GM23338 (cell line): Measurements from ENCODE around the gene PCBP3. TPM values are rescaled to one million over a fixed set of nuclear protein-coding genes. Genes with fewer than 3 reads are reported as not detected.

Experiments used
- ATAC-seq: fragments of 200-7000 bp; cut with Tn5 transposase; 3 replicates; pipeline ENCODE4 v1.9.1; 2020
- DNase-seq: peaks from one replicate; pipeline ENCODE4 v3.0.0-alpha.2; 2015; ENCODE audit warnings: low spot score
- H2AFZ ChIP-seq: fragments of 200-600 bp; sonication (generic); 2 replicates; pipeline ENCODE4 v1.8.0; 2016; ENCODE audit warnings: antibody characterized with exemption, mild to moderate bottlenecking, moderate library complexity
- H3F3A ChIP-seq: fragments of 200-600 bp; sonication (generic); replicated peaks from 2 replicates; pipeline ENCODE4 v1.8.0; 2017; ENCODE audit warnings: antibody characterized with exemption, mixed run types, low read depth
- H3K27ac ChIP-seq: fragments of 200-600 bp; sonication (generic); 2 replicates; pipeline ENCODE4 v1.6.1; 2016; ENCODE audit warnings: low read depth
- H3K27me3 ChIP-seq: fragments of 200-600 bp; sonication (generic); 2 replicates; pipeline ENCODE4 v1.8.0; 2016; ENCODE audit warnings: mild to moderate bottlenecking, mixed run types, moderate library complexity; ENCODE audit not compliant: insufficient read depth
- H3K36me3 ChIP-seq: fragments of 200-600 bp; sonication (generic); 2 replicates; pipeline ENCODE4 v1.8.0; 2016; ENCODE audit warnings: mild to moderate bottlenecking; ENCODE audit not compliant: insufficient read depth
- H3K4me1 ChIP-seq: fragments of 200-600 bp; sonication (generic); 2 replicates; pipeline ENCODE4 v1.8.0; 2016; ENCODE audit warnings: mild to moderate bottlenecking, moderate library complexity; ENCODE audit not compliant: insufficient read depth
- H3K4me2 ChIP-seq: fragments of 200-600 bp; sonication (generic); 2 replicates; pipeline ENCODE4 v1.7.1; 2017; ENCODE audit warnings: mixed run types
- H3K4me3 ChIP-seq: fragments of 200-600 bp; sonication (generic); 2 replicates; pipeline ENCODE4 v1.6.1; 2016; ENCODE audit warnings: mixed run types
- H3K79me2 ChIP-seq: fragments of 200-600 bp; sonication (generic); replicated peaks from 2 replicates; pipeline ENCODE4 v1.8.0; 2017; ENCODE audit warnings: mild to moderate bottlenecking; ENCODE audit not compliant: insufficient read depth
- H3K9me2 ChIP-seq: fragments of 200-600 bp; sonication (generic); 2 replicates; pipeline ENCODE4 v1.8.0; 2017; ENCODE audit not compliant: insufficient read depth
- H4K20me1 ChIP-seq: fragments of 200-600 bp; sonication (generic); replicated peaks from 2 replicates; pipeline ENCODE4 v1.8.0; 2017; ENCODE audit warnings: mild to moderate bottlenecking; ENCODE audit not compliant: insufficient read depth
- H3K27ac Mint-ChIP-seq: 2 replicates; pipeline ENCODE4 v1.8.0; 2020; ENCODE audit warnings: inconsistent platforms, mild to moderate bottlenecking, moderate library complexity, mixed read lengths
- H3K27me3 Mint-ChIP-seq: 3 replicates; pipeline ENCODE4 v1.8.0; 2022; ENCODE audit warnings: low read depth, mild to moderate bottlenecking, moderate library complexity, mixed read lengths, inconsistent platforms; ENCODE audit not compliant: insufficient read depth, poor library complexity
- H3K36me3 Mint-ChIP-seq: 3 replicates; pipeline ENCODE4 v1.8.0; 2021; ENCODE audit warnings: low read depth, mild to moderate bottlenecking, inconsistent platforms, moderate library complexity, mixed read lengths
- H3K4me1 Mint-ChIP-seq: 3 replicates; pipeline ENCODE4 v1.8.0; 2020; ENCODE audit warnings: mild to moderate bottlenecking, inconsistent platforms, mixed read lengths
- H3K4me3 Mint-ChIP-seq: 3 replicates; pipeline ENCODE4 v1.8.0; 2021; ENCODE audit warnings: moderate library complexity, mild to moderate bottlenecking, inconsistent platforms, mixed read lengths
- H3K9me3 Mint-ChIP-seq: 3 replicates; pipeline ENCODE4 v1.8.0; 2020; ENCODE audit warnings: moderate library complexity, mild to moderate bottlenecking, inconsistent platforms, mixed read lengths
- CREB1 ChIP-seq: fragments of 250-450 bp; sonication (Bioruptor Pico); IDR thresholded peaks from 2 replicates; pipeline ENCODE4 v1.5.0; 2020; ENCODE audit warnings: low read depth, mild to moderate bottlenecking, moderate library complexity
- CTCF ChIP-seq, 2 experiments: fragments of 200-600 bp in 1 of 2; sonication (generic) in 1 of 2; conservative IDR thresholded peaks; 2 replicates each; pipeline versions ENCODE4 v1.5.1 to v1.6.1; 2016 to 2017; ENCODE audit warnings: antibody characterized with exemption in 2 of 2, low read depth in 2 of 2, mild to moderate bottlenecking in 2 of 2, moderate library complexity in 1 of 2
- ETS1 ChIP-seq: IDR thresholded peaks from 2 replicates; pipeline ENCODE4 v1.6.1; 2016; ENCODE audit warnings: antibody characterized with exemption
- EZH2 ChIP-seq: fragments of 200-600 bp; sonication (generic); IDR thresholded peaks from one replicate; pipeline ENCODE4 v1.8.0; 2017; ENCODE audit warnings: antibody characterized with exemption, mild to moderate bottlenecking, low read depth; ENCODE audit not compliant: unreplicated experiment
- EZH2phosphoT487 ChIP-seq: fragments of 200-600 bp; sonication (generic); IDR thresholded peaks from one replicate; pipeline ENCODE4 v1.8.1; 2018; ENCODE audit warnings: antibody characterized with exemption; ENCODE audit not compliant: unreplicated experiment
- JUNB ChIP-seq: IDR thresholded peaks from one replicate; pipeline ENCODE4 v1.6.1; 2016; ENCODE audit warnings: antibody characterized with exemption; ENCODE audit not compliant: unreplicated experiment
- NANOG ChIP-seq: IDR thresholded peaks from 2 replicates; pipeline ENCODE4 v1.6.1; 2016; ENCODE audit warnings: antibody characterized with exemption, borderline replicate concordance
- POLR2AphosphoS5 ChIP-seq: IDR thresholded peaks from 2 replicates; pipeline ENCODE4 v1.6.1; 2016; ENCODE audit warnings: antibody characterized with exemption, low read depth
- REST ChIP-seq: IDR thresholded peaks from one replicate; pipeline ENCODE4 v1.6.1; 2018; ENCODE audit warnings: antibody characterized with exemption; ENCODE audit not compliant: unreplicated experiment
- STAT1 ChIP-seq: IDR thresholded peaks from one replicate; pipeline ENCODE4 v1.6.1; 2016; ENCODE audit warnings: antibody characterized with exemption; ENCODE audit not compliant: unreplicated experiment
- ZNF114 ChIP-seq: fragments of 250-450 bp; sonication (Bioruptor Pico); IDR thresholded peaks from 2 replicates; pipeline ENCODE4 v1.5.0; 2020; ENCODE audit warnings: mild to moderate bottlenecking, moderate library complexity
- ZNF331 ChIP-seq: fragments of 250-450 bp; sonication (Bioruptor Pico); IDR thresholded peaks from 2 replicates; pipeline ENCODE4 v1.5.0; 2020; ENCODE audit warnings: low read depth, mild to moderate bottlenecking, moderate library complexity
- polyA plus RNA-seq: library from polyadenylated mRNA; unstranded; fragments of >200 nt; fragmentation: Nextera tagmentation; extraction: Ambion mirVana; gene quantifications from 2 replicates; pipeline ENCODE4 v1.2.1, GENCODE V29; 2016
- total RNA-seq: library from RNA; depleted of rRNA; stranded (reverse); fragments of >200 nt; shearing (Covaris generic); gene quantifications from 2 replicates; pipeline ENCODE4 v1.2.3, GENCODE V29; 2014

The PCBP3 gene
- total and polyA plus RNA-seq, 2 experiments from 2014 or later = 7.1 to 9.1 TPM

GRCh38 chr21:45594721-45595489, 48.6 kb upstream of the PCBP3 start (continued):
- TF ChIP-seq ETS1 (no peak), REST (no peak), JUNB (no peak), ZNF114 (CRISPR knock-in tag) (no peak), STAT1 (no peak), EZH2phosphoT487 (no peak), CTCF (conservative IDR thresholded peaks at IDR 0.05; ENCODE audit: low read depth in 2 of 2) (no peak), ZNF331 (CRISPR knock-in tag) (no peak)

- Histone ChIP-seq H4K20me1 (no peaks in the 10 kb centered on the region; the same call in 1 of the 2 replicates), H3K36me3 (no peaks in the 10 kb centered on the region), H3K9me2 (peaks cover 5% of the 10 kb centered on the region; the same call in 1 of the 2 replicates), H3K27me3 (no peaks in the 10 kb centered on the region), H3K4me3 (no peak overlapping the region), H3K27ac (no peak overlapping the region), H3K4me2 (no peak overlapping the region), H3K4me1 (no peaks in the 10 kb centered on the region), H3K79me2 (no peaks in the 10 kb centered on the region), H3F3A (0 out of 2 replicates have a peak, but pooled peaks cover 4% of the 10 kb centered on the region), H2AFZ (no peak overlapping the region)
- peaks cover 4% of the 10 kb centered on the region for H3K27me3 Mint-ChIP-seq
- no peak for ATAC-seq
- H3K36me3 Mint-ChIP-seq = peaks cover 11% of the 10 kb centered on the region
- H3K9me3 Mint-ChIP-seq = peaks cover 9% of the 10 kb centered on the region
- no peak for DNase-seq
- no peaks in the 10 kb centered on the region for H3K4me1 Mint-ChIP-seq
- no peak overlapping the region for H3K4me3 Mint-ChIP-seq
- H3K27ac Mint-ChIP-seq = no peak overlapping the region
- TF ChIP-seq CTCF (conservative IDR thresholded peaks at IDR 0.05; ENCODE audit: low read depth in 2 of 2) (no peak), CREB1 (CRISPR knock-in tag) (no peak), JUNB (no peak), EZH2phosphoT487 (no peak), ETS1 (no peak), ZNF114 (CRISPR knock-in tag) (no peak), POLR2AphosphoS5 (no peak), NANOG (no peak), STAT1 (no peak), EZH2 (no peak)
Measured at GRCh38 chr21:45595574-45596295, 47.8 kb upstream of the PCBP3 start.
